Glutamatergic neuron (in vitro differentiated cells): ENCODE data around the gene GUCY1A1. TPM values are rescaled to one million over a fixed set of nuclear protein-coding genes. Genes with fewer than 3 reads are reported as not detected.
A peak's percentile ranks its signal among the peaks of the same experiment; 100 is the strongest.

Experiments used
- DNase-seq: peaks from one replicate; pipeline ENCODE4 v3.0.0; 2022
- H3K27ac Mint-ChIP-seq: one replicate; pipeline ENCODE4 v1.8.0; 2020; ENCODE audit warnings: mild to moderate bottlenecking, mixed read lengths, inconsistent platforms; ENCODE audit not compliant: unreplicated experiment
- H3K27me3 Mint-ChIP-seq: one replicate; pipeline ENCODE4 v1.8.0; 2020; ENCODE audit warnings: mild to moderate bottlenecking, moderate library complexity, mixed read lengths, inconsistent platforms; ENCODE audit not compliant: unreplicated experiment
- H3K36me3 Mint-ChIP-seq: one replicate; pipeline ENCODE4 v1.8.0; 2020; ENCODE audit warnings: mild to moderate bottlenecking, mixed read lengths, inconsistent platforms; ENCODE audit not compliant: unreplicated experiment
- H3K4me1 Mint-ChIP-seq: one replicate; pipeline ENCODE4 v1.8.0; 2020; ENCODE audit warnings: mild to moderate bottlenecking, low read depth, mixed read lengths, inconsistent platforms; ENCODE audit not compliant: unreplicated experiment
- H3K4me3 Mint-ChIP-seq: one replicate; pipeline ENCODE4 v1.8.0; 2020; ENCODE audit warnings: mild to moderate bottlenecking, mixed read lengths, inconsistent platforms; ENCODE audit not compliant: unreplicated experiment
- H3K9me3 Mint-ChIP-seq: one replicate; pipeline ENCODE4 v1.8.0; 2020; ENCODE audit warnings: mild to moderate bottlenecking, moderate library complexity, mixed read lengths, inconsistent platforms; ENCODE audit not compliant: unreplicated experiment
- CTCF ChIP-seq: fragments of 200-600 bp; sonication (generic); IDR thresholded peaks from one replicate; pipeline ENCODE4 v1.5.0; 2021; ENCODE audit not compliant: partially characterized antibody, unreplicated experiment
- total RNA-seq: library from RNA; stranded (reverse); fragmentation: NEBNext Ultra II Directional; extraction: Animal tissue kit (Norgen Biotek cat#: 25700); gene quantifications from one replicate; pipeline ENCODE4 v1.2.1, GENCODE V29; 2021; ENCODE audit not compliant: unreplicated experiment

The GUCY1A1 gene
- total RNA-seq, 1 donor from 2014 or later = not detected

- H3K4me1 Mint-ChIP-seq = no peaks in the 10 kb centered on the region
Measured at GRCh38 chr4:155659176-155659575, 7.5 kb upstream of the GUCY1A1 start.

GRCh38 chr4:155660436-155660835 is 6.2 kb upstream of the GUCY1A1 start:
- peaks cover 2% of the 10 kb centered on the region for H3K27me3 Mint-ChIP-seq
- H3K4me3 Mint-ChIP-seq = no peak overlapping the region
- no peak for TF ChIP-seq CTCF
- H3K4me1 Mint-ChIP-seq = no peaks in the 10 kb centered on the region
- no peaks in the 10 kb centered on the region for H3K9me3 Mint-ChIP-seq
- no peak for DNase-seq
- no peaks in the 10 kb centered on the region for H3K36me3 Mint-ChIP-seq
- H3K27ac Mint-ChIP-seq = no peak overlapping the region

More at GRCh38 chr4:155659176-155659575, 7.5 kb upstream of the GUCY1A1 start:
- H3K36me3 Mint-ChIP-seq = no peaks in the 10 kb centered on the region
- no peak overlapping the region for H3K4me3 Mint-ChIP-seq
- no peaks in the 10 kb centered on the region for H3K9me3 Mint-ChIP-seq
- no peaks in the 10 kb centered on the region for H3K27me3 Mint-ChIP-seq
- TF ChIP-seq CTCF = no peak
- DNase-seq = no peak
- no peak overlapping the region for H3K27ac Mint-ChIP-seq

GRCh38 chr4:155665054-155665453 is 1.6 kb upstream of the GUCY1A1 start:
- Mint-ChIP-seq H3K36me3 (no peaks in the 10 kb centered on the region), H3K4me1 (peaks cover 2% of the 10 kb centered on the region)

GRCh38 chr4:155667222-155667567 is 547 bp downstream of the GUCY1A1 start:
- H3K4me3 Mint-ChIP-seq = peak overlapping the region; percentile 92
- peaks cover 4% of the 10 kb centered on the region for H3K9me3 Mint-ChIP-seq
- H3K27me3 Mint-ChIP-seq = peaks cover 15% of the 10 kb centered on the region
- peaks cover 2% of the 10 kb centered on the region for H3K4me1 Mint-ChIP-seq
- peak; percentile 36 for DNase-seq
- no peak for TF ChIP-seq CTCF
- H3K27ac Mint-ChIP-seq = no peak overlapping the region
- H3K36me3 Mint-ChIP-seq = no peaks in the 10 kb centered on the region

More at GRCh38 chr4:155665054-155665453, 1.6 kb upstream of the GUCY1A1 start:
- no peak for TF ChIP-seq CTCF
- DNase-seq = no peak
- Mint-ChIP-seq H3K27ac (no peak overlapping the region), H3K9me3 (peaks cover 4% of the 10 kb centered on the region), H3K4me3 (no peak overlapping the region), H3K27me3 (peaks cover 15% of the 10 kb centered on the region)

GRCh38 chr4:155667568-155668511 is 1.2 kb downstream of the GUCY1A1 start:
- Mint-ChIP-seq H3K9me3 (peaks cover 4% of the 10 kb centered on the region), H3K27ac (no peak overlapping the region), H3K27me3 (peaks cover 15% of the 10 kb centered on the region), H3K4me1 (peaks cover 2% of the 10 kb centered on the region), H3K36me3 (no peaks in the 10 kb centered on the region), H3K4me3 (peak overlapping the region; percentile 92)
- no peak for TF ChIP-seq CTCF
- DNase-seq = peak; percentile 66
